Esophagus squamous epithelium (tissue), 4 donors: ENCODE data around the gene CIT.

Experiments used
- POLR2A ChIP-seq, 4 donors: fragments of 450-650 bp; IDR thresholded peaks; one replicate each; pipeline ENCODE4 v1.6.1; 2017; ENCODE audit warnings: antibody characterized with exemption in 4 of 4, mild to moderate bottlenecking in 4 of 4, moderate library complexity in 3 of 4
- TF ChIP-seq, protein P1 (sequence below), 6 experiments: fragments of 450-650 bp in 4 of 6; fragments of 200-600 bp in 2 of 6; sonication (generic) in 2 of 6; IDR thresholded peaks; one replicate each; pipeline ENCODE4 v1.5.1; 2016 to 2019; ENCODE audit warnings: antibody characterized with exemption in 6 of 6, mild to moderate bottlenecking in 4 of 6, moderate library complexity in 4 of 6

GRCh38 chr12:119673634-119674033 is 203.5 kb downstream of the CIT start:
- TF ChIP-seq, protein P1, sequence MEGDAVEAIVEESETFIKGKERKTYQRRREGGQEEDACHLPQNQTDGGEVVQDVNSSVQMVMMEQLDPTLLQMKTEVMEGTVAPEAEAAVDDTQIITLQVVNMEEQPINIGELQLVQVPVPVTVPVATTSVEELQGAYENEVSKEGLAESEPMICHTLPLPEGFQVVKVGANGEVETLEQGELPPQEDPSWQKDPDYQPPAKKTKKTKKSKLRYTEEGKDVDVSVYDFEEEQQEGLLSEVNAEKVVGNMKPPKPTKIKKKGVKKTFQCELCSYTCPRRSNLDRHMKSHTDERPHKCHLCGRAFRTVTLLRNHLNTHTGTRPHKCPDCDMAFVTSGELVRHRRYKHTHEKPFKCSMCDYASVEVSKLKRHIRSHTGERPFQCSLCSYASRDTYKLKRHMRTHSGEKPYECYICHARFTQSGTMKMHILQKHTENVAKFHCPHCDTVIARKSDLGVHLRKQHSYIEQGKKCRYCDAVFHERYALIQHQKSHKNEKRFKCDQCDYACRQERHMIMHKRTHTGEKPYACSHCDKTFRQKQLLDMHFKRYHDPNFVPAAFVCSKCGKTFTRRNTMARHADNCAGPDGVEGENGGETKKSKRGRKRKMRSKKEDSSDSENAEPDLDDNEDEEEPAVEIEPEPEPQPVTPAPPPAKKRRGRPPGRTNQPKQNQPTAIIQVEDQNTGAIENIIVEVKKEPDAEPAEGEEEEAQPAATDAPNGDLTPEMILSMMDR (IDR thresholded peaks at IDR 0.05) = no peak
- no peak for TF ChIP-seq POLR2A (IDR thresholded peaks at IDR 0.05)
